G401.6 (cell line): Measurements from ENCODE around the gene CCDC197.

Experiments
- FAIRE-seq: peaks from 2 replicates; lab custom pipeline; 2012; peaks lifted over from hg19 to GRCh38; lab: Jason Lieb, UNC

Gene CCDC197

DNA sequence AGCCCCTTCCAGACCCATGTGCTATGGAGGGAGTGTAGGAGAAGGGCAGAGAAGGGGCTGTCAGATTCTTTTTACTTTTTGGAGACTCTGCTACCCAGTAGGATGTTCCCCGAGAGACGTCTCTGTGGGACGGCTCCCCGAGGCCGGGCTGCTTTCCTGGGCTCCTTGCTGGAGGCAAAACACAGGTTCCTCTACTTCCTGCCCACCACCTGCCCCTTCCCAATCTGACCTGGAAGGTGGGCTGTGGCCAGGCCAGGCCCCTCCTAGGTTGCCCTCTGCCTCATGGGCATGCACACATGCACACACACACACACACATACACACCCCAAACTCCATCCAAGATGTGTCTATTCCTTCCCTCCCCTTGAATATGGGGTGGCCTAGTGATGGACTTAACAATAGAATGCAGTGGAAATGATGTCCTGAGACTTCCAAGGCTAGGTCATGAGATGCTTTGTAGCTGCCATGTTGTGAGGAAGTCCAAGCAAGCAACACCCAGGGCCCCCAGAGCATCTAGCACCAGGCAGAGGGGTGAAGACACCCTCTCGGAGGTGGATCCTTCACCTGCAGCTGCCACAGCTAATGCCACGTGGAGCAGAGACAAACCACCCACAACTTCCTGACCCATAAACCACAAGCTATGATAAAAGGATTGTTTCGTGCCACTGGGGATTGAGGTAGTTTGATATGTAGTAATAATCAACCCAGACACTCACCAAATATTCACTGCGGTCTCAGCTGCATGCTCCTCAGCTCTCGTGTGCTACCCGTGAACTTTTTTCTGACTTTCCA, 19.1 kb upstream of the CCDC197 start:
- no peak for FAIRE-seq

DNA sequence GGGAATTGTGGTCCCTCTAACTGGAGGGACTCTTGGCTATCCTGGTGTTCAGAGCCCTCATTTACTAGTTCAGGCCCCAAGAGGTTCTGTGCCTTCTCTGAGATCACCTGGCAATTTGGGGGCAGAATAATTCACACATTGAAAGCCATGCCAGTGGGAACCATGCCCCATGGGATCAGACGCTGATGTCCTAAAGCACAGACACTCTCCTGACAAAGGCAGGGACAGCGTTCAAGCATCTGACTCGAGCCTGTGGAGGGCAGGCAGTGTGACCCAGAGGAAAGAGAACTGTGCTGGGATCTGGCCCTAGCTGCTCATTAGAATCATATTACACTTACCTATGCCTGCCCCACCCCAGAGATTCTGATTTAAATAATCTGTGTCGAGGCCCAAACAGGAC, 18.4 kb upstream of the CCDC197 start:
- FAIRE-seq = no peak

DNA sequence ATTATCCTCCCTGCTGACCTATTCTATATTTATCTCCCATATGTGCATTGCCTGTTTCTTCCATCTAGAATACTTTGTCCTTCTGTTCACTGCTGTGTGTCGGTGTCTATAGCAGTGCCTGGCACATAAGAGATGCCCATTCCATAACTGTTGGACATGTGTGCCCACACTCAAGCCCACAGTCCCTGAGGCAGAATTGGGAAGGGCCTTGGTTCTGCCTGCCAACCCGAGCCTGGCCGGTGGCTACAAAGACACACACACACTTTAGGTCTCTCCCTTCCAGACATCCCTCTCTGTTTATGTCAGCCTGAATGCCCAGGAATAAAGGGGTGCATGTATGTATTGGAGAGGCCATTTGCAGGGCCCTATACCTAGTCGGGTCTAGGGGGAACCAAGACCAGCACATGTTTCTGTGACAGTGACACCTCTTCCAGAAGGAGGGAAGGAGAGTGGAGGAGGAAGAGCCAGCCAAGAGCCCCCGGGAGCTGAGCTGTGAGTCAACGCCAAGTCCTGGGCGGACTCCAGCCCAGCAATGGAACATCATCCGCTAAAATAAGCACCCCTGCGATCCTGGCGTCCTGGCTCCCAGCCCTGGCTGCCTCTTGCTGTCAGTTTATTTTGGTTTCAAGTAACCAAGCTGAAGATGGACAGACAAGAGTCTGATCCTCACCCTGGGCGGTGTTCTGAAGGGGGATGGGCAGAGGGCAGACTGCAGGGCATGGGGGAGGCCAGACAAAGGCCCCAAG, 16.5 kb upstream of the CCDC197 start:
- no peak for FAIRE-seq

- no peak for FAIRE-seq
These were observed 15.5 kb upstream of the CCDC197 start for GRCh38 chr14:93981316-93982229.

- no peak for FAIRE-seq
These were observed 14.7 kb upstream of the CCDC197 start for GRCh38 chr14:93982230-93983007.

DNA sequence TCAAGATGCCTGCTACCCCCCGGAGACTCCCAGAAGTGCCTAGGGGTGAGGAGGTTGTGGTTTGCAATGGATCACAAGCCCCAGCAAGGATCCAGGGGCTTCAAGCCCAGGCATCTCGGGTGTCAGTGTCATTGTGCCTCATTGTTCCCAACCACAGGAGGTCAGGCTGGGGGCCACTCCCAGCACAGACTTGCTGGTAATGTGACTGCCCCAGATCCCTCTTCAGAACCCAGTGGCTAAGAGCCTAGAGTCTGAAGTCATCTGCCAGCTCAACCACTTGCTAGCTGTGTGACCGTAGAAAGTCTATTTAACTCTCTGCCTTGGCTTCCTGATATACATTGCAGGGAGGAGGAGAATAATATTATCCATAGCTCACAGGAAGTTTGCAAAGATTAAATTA, 13.0 kb upstream of the CCDC197 start:
- FAIRE-seq = no peak

DNA sequence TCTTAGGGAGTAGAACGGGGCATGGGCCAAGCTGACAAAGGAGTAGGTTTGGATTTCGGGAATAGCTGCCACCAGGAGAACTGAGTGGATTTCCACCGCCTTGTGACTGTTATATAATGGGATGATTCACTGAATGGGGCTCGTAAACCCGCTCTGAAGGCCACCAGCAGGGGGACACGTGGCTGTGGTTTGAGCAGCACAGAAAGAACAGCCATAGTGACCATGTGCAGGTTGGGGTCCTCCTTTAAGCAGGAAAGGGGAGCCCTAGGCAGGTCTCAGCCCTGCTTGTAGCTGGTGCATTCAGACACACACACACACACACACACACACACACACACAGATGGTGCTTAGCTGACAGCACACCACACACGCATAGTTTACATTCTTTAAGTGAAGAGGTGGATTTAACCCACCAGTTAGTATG, 12.1 kb upstream of the CCDC197 start:
- FAIRE-seq = no peak

GRCh38 chr14:93986955-93987354, 10.1 kb upstream of the CCDC197 start:
- no peak for FAIRE-seq

GRCh38 chr14:93987376-93987775, 9.7 kb upstream of the CCDC197 start:
- FAIRE-seq = no peak

DNA sequence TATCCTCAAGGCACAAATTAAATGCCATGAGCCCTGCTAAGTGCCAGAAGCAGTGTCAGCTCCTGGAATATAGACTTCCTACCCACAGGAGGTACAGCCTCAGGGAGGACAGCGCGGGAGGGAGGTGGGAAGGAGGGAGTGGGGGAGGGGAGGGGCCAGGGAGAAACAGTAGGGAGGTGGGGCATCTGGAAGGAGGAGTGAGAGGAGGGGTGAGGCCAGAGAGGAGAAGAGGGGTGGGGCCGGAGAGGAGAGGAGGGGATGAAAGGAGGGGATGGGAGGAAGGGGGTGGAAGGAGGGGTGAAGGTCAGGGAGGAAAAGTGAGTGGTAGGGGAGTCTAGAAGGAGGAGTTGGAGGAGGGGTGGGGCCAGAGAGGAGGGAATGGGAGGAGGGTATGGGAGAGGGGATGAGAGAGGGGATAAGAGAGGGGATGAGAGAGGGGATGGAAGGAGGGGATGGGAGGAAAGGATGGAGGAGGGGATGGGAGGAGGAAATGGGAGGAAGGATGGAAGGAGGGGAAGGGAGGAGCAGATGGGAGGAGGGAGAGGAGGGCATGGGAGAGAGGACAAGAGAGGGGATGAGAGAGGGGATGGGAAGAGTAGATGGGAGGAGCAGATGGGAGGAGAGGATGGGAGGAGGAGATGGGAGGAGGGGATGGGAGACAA, 9.2 kb upstream of the CCDC197 start:
- no peak for FAIRE-seq

- FAIRE-seq = no peak
These were observed 7.2 kb upstream of the CCDC197 start for GRCh38 chr14:93989939-93990338.

GRCh38 chr14:93991212-93991611, 5.9 kb upstream of the CCDC197 start:
- FAIRE-seq = no peak

GRCh38 chr14:93991649-93992048, 5.5 kb upstream of the CCDC197 start:
- FAIRE-seq = no peak

DNA sequence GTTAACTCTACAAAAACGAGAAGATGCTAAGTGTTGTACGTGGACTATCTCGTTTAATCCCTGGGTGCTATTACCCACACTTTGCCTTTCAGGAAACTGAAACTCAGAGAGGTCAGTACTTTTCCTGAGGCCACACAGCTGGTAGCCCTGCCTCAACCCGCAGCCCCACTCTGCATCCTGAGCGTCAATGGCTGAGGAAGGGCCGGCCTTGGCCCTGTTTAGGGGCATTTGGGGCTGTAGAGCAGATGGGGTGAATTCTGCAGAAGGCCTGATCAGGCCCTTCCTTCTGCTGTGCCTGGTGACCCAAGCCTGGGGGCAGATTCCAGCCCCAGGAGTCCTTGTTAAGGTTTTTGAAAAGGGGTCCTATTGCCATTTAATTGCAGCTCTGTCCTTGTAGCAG, 3.7 kb upstream of the CCDC197 start:
- FAIRE-seq = no peak

DNA sequence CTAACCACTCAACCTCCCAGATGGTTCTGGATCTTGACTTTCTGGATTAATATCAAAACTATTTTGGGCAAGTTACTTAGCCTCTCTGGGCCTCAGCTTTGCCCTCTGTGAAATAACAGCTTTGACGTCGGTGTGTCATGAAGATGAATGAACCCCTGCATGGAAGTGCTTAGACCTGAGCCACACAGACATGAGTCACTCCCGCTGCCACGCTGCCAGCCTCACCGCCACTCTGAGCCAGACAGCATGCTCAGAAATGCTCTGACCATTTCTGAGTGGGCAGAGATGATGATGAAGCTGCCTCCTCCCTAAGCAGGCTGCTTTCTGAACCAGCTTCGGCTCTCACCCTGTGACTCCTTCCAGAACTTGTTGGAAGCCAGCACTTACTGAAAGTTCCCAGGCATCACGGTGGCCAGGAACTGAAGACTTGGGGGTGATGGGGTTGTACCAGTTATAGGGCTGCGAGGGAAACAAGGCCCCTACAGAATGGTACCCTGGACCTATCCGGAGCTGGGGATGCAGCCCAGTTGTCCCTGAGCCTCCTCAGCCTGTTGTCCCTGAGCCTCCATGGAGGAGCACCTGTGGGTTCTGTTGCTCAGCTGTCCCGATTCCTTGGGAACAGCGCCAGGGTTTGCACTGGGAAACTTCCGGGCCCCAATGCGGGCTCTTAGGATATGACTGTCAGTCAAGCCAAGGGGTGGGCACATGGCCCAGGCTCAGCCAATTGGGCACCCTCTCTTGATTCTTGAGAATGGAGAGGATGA, 2.0 kb upstream of the CCDC197 start:
- FAIRE-seq = no peak

DNA sequence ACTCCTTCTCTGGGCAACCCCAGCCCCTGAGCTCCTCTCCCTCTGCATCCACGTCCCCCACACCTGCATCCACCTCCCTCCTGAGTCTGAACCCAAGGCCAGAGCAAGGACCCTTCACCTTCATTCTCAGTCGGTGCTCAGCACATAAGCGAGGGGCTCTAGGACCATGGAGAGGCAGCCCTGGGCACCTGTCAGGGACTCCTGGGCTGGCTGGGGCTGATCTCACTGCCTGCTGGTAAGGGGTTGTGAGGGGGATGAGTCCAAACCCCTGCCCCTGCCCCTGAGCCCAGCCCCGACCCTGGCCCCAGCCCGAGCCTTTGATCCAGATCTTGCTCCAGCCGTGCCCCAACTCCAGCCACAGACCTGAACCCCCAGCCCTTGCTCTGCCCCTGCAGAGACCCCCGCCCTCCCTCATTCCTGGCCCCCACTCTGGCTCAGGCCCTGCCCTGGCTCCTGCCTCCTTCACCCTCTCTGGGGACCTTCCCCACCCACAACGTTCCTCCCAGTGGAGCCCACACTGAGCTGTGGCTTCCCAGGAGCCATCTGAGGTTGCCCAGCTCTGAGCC, 888 bp upstream of the CCDC197 start:
- FAIRE-seq = no peak

- FAIRE-seq = no peak
These were observed 1.1 kb downstream of the CCDC197 start for GRCh38 chr14:93997916-93998870.

- FAIRE-seq = no peak
These were observed 1.8 kb downstream of the CCDC197 start for GRCh38 chr14:93998871-93999403.

DNA sequence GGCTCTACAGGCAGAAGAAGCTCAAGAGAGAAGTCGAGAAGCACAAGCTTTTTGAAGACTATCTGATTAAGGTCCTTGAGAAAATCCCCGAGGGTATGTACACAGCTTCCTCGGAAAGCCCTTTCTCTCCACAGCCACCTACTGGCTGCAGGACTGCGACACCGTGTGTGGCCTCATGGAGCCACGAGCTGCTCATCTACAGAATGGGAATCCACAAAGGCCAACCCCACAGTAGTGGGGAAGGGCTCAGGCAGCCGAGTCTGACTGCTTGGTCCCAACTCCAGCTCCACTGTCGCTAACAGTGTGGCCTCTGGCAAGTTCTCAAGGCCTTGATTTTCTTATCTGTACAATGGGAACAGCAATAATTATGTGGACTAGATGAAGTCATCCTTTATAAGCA, 2.5 kb downstream of the CCDC197 start:
- no peak for FAIRE-seq
